ENCODE results near the gene LIMCH1. TPM values are rescaled to one million over a fixed set of nuclear protein-coding genes. Genes with fewer than 3 reads are reported as not detected.

Gene LIMCH1
- total RNA-seq, 2 experiments from 2014 or later = not detected

GRCh38 chr4:41723286-41723685 is 185.3 kb downstream of the LIMCH1 start:
- intact Hi-C loops (cut with micrococcal nuclease; ENCODE audit: unreplicated experiment) = no loop called here
- no TSS peak for BruUV-seq (replicated peaks)

GRCh38 chr4:41725254-41725653 is 187.3 kb downstream of the LIMCH1 start:
- CTCF ChIA-PET (ENCODE audit: unreplicated experiment) = no interaction called here
- Histone ChIP-seq H4K20me1 (ENCODE audit: insufficient read depth, low read length) (no peaks in the 10 kb centered on the region), H3K36me3 (ENCODE audit: insufficient read depth, low read length) (no peaks in the 10 kb centered on the region), H3K4me2 (ENCODE audit: low read length) (no peak overlapping the region), H3K9me2 (ENCODE audit: insufficient read depth, low read length) (no peaks in the 10 kb centered on the region), H3K4me1 (ENCODE audit: insufficient read depth, low read length, poor library complexity, severe bottlenecking) (no peaks in the 10 kb centered on the region), H3K9me3 (ENCODE audit: low read length) (peaks cover 9% of the 10 kb centered on the region), H2AFZ (ENCODE audit: low read length) (no peak overlapping the region), H3K79me2 (ENCODE audit: insufficient read depth, low read depth, low read length) (no peaks in the 10 kb centered on the region), H3K27ac (ENCODE audit: low read depth, low read length, poor library complexity, severe bottlenecking) (no peak overlapping the region), H3K4me3 (ENCODE audit: low read depth, low read length, poor library complexity, severe bottlenecking) (no peak overlapping the region)
- POLR2A ChIA-PET = no interaction called here
- BruUV-seq (replicated peaks) = no TSS peak
- no peak for TF ChIP-seq EZH2phosphoT487 (IDR thresholded peaks at IDR 0.05; ENCODE audit: borderline replicate concordance, low read depth, low read length)
- TF ChIP-seq, protein P1, sequence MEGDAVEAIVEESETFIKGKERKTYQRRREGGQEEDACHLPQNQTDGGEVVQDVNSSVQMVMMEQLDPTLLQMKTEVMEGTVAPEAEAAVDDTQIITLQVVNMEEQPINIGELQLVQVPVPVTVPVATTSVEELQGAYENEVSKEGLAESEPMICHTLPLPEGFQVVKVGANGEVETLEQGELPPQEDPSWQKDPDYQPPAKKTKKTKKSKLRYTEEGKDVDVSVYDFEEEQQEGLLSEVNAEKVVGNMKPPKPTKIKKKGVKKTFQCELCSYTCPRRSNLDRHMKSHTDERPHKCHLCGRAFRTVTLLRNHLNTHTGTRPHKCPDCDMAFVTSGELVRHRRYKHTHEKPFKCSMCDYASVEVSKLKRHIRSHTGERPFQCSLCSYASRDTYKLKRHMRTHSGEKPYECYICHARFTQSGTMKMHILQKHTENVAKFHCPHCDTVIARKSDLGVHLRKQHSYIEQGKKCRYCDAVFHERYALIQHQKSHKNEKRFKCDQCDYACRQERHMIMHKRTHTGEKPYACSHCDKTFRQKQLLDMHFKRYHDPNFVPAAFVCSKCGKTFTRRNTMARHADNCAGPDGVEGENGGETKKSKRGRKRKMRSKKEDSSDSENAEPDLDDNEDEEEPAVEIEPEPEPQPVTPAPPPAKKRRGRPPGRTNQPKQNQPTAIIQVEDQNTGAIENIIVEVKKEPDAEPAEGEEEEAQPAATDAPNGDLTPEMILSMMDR (conservative IDR thresholded peaks at IDR 0.05; ENCODE audit: low read length) = peak; percentile 61
- intact Hi-C loops (cut with micrococcal nuclease; ENCODE audit: unreplicated experiment) = no loop called here
- DNase-seq (ENCODE audit: low spot score) = no peak

More at GRCh38 chr4:41723286-41723685, 185.3 kb downstream of the LIMCH1 start:
- ChIA-PET CTCF (ENCODE audit: unreplicated experiment) (no interaction called here), POLR2A (no interaction called here)
- Histone ChIP-seq H3K4me3 (ENCODE audit: low read depth, low read length, poor library complexity, severe bottlenecking) (no peak overlapping the region), H3K9me2 (ENCODE audit: insufficient read depth, low read length) (no peaks in the 10 kb centered on the region), H3K9me3 (ENCODE audit: low read length) (peaks cover 9% of the 10 kb centered on the region), H3K4me1 (ENCODE audit: insufficient read depth, low read length, poor library complexity, severe bottlenecking) (no peaks in the 10 kb centered on the region), H4K20me1 (ENCODE audit: insufficient read depth, low read length) (no peaks in the 10 kb centered on the region), H3K36me3 (ENCODE audit: insufficient read depth, low read length) (no peaks in the 10 kb centered on the region), H3K4me2 (ENCODE audit: low read length) (no peak overlapping the region), H3K27ac (ENCODE audit: low read depth, low read length, poor library complexity, severe bottlenecking) (no peak overlapping the region), H3K79me2 (ENCODE audit: insufficient read depth, low read depth, low read length) (no peaks in the 10 kb centered on the region), H2AFZ (ENCODE audit: low read length) (no peak overlapping the region)
- no peak for DNase-seq (ENCODE audit: low spot score)
- TF ChIP-seq, protein P1 (conservative IDR thresholded peaks at IDR 0.05; ENCODE audit: low read length) = no peak
- TF ChIP-seq EZH2phosphoT487 (IDR thresholded peaks at IDR 0.05; ENCODE audit: borderline replicate concordance, low read depth, low read length) = no peak

DNA sequence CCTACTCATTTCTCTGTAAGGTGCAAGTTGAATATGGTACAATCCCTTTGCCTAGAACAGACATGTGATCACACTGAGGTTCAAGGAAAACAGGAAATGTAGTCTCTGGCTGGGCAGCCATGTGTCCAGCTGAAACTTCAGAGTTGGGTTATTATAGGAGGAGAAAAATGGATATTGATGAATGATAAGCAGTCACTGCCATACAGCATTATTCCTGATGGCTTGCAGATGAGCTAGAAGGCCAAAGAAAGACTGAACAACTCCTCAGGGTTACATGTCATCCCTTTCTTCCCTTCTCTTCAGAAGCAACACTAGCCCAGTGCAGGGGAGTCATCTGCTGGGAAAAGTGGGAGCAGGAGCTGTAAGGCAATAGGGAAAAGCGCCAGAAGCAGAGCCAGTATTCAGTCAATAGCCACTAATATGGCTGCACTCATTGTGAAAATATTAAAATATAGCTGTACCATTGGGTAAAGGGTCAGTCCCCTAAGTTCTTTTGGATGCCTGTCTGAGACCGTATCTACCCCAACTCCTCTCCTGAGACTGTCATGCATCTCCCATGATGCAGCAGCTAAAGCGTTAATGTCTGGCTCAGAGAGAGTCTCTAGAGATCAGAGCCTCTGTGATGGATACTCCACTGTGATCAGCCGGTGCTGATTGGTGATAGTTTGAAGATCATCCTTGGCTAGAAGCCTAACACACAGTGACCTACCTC is 190.1 kb downstream of the LIMCH1 start:
- Histone ChIP-seq H3K4me3 (ENCODE audit: low read depth, low read length, poor library complexity, severe bottlenecking) (no peak overlapping the region), H2AFZ (ENCODE audit: low read length) (no peak overlapping the region), H3K4me1 (ENCODE audit: insufficient read depth, low read length, poor library complexity, severe bottlenecking) (no peaks in the 10 kb centered on the region), H4K20me1 (ENCODE audit: insufficient read depth, low read length) (no peaks in the 10 kb centered on the region), H3K9me3 (ENCODE audit: low read length) (peaks cover 9% of the 10 kb centered on the region), H3K4me2 (ENCODE audit: low read length) (no peak overlapping the region), H3K36me3 (ENCODE audit: insufficient read depth, low read length) (no peaks in the 10 kb centered on the region), H3K79me2 (ENCODE audit: insufficient read depth, low read depth, low read length) (no peaks in the 10 kb centered on the region), H3K9me2 (ENCODE audit: insufficient read depth, low read length) (no peaks in the 10 kb centered on the region), H3K27ac (ENCODE audit: low read depth, low read length, poor library complexity, severe bottlenecking) (no peak overlapping the region)
- no peak for TF ChIP-seq EZH2phosphoT487 (IDR thresholded peaks at IDR 0.05; ENCODE audit: borderline replicate concordance, low read depth, low read length)
- TF ChIP-seq, protein P1 (conservative IDR thresholded peaks at IDR 0.05; ENCODE audit: low read length) = no peak
- BruUV-seq (replicated peaks) = no TSS peak
- no peak for DNase-seq (ENCODE audit: low spot score)
- ChIA-PET POLR2A (interaction anchor here (0.8 kb wide), 1 partner anchor 20 kb away, joined by 3 read pairs; no protein-coding TSS in a partner anchor), CTCF (ENCODE audit: unreplicated experiment) (no interaction called here)
- intact Hi-C loops (cut with micrococcal nuclease; ENCODE audit: unreplicated experiment) = no loop called here
